Frontal cortex (tissue), 4 donors: ENCODE results near the gene KLHL13. TPM values are rescaled to one million over a fixed set of nuclear protein-coding genes. Genes with fewer than 3 reads are reported as not detected.
"Not testable (repeated sequence)": the region's sequence is repeated elsewhere in the genome, so short reads cannot be mapped to it uniquely, and the experiment has no call there.

ENCODE experiments used
- DNase-seq, 2 donors: peaks; one replicate each; pipeline ENCODE4 v3.0.0; 2012; ENCODE audit warnings: low spot score in 2 of 2
- FAIRE-seq: peaks from 2 replicates; lab custom pipeline; 2012; peaks lifted over from hg19 to GRCh38; lab: Jason Lieb, UNC
- total RNA-seq: library from RNA; depleted of rRNA; stranded (reverse); fragments of >200 nt; gene quantifications from one replicate; pipeline ENCODE4 v1.2.3, GENCODE V29; 2014
- donor health status: control.
- donor health status: control.
- donor health status: control.

Gene KLHL13
- total RNA-seq, 1 donor from 2014 or later = 93.3 TPM

GRCh38 chrX:118088084-118088483 is 28.5 kb downstream of the KLHL13 start:
- FAIRE-seq (no peak), DNase-seq (no peak)

GRCh38 chrX:118074196-118074595 is 42.4 kb downstream of the KLHL13 start:
- no peak for DNase-seq
- no peak for FAIRE-seq

GRCh38 chrX:118066867-118067515 is 49.6 kb downstream of the KLHL13 start:
- no peak for DNase-seq
- FAIRE-seq = no peak

DNA sequence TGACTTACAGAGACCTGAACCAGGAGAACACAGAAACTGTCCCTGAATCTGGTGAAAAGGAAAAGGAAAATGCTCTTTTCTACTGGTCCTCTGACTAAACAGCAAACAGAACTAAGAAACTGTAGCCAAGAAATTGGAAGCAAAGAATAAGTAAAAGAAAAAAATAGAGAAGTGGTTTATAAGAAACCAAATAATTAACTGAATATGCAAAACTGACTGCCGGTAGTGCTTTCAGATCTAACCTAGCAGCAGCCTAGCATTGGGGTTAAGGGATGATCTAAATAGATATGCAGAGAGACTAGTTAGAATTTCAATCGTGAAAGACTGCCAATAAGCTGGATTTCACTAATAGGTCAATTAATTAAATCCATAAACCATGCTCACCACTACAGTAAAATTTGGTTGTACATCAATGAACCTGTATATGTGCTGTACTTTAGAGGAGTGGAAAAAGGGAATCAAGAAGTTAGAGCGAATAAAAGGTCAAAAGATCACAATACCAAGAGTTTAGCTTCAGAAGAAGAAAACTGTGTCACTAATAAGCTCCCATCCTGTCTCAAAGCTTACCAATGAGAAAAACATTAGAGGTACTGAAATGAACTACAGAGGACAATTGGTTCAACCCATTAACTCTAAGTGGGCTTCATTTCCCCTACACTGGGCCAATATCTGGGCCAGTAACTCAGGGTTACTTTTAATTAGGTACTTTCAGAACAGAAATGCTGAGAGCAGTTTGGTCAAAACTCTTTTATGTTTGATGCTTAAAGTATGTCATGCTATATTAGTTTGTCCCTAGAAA is 53.6 kb downstream of the KLHL13 start:
- DNase-seq (no peak), FAIRE-seq (no peak)

- DNase-seq = no peak
- FAIRE-seq = no peak
These were observed 54.4 kb downstream of the KLHL13 start for GRCh38 chrX:118062048-118062789.

GRCh38 chrX:118058924-118059323 is 57.7 kb downstream of the KLHL13 start:
- DNase-seq (no peak), FAIRE-seq (no peak)

- no peak for DNase-seq
- FAIRE-seq = no peak
These were observed 59.7 kb downstream of the KLHL13 start for GRCh38 chrX:118056870-118057269.

DNA sequence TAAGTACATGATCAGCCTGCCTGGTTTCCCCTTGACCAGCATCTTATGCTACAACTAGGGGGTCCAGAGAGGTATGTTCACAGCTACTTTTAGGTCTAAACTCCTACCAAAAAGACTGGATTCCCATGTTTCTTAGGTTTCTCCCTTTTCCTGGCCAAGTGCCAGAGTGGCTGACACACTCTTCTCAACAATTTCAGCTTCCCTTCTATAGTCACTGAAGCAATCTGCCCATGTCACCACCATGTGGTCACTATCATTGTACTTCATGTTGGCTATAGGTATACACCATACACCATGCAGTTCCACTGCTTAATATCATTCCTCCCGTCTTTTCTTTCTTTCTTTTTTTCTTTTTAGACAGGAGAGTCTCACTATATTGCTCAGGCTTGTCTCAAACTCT is 66.9 kb downstream of the KLHL13 start:
- FAIRE-seq = no peak
- no peak for DNase-seq

DNA sequence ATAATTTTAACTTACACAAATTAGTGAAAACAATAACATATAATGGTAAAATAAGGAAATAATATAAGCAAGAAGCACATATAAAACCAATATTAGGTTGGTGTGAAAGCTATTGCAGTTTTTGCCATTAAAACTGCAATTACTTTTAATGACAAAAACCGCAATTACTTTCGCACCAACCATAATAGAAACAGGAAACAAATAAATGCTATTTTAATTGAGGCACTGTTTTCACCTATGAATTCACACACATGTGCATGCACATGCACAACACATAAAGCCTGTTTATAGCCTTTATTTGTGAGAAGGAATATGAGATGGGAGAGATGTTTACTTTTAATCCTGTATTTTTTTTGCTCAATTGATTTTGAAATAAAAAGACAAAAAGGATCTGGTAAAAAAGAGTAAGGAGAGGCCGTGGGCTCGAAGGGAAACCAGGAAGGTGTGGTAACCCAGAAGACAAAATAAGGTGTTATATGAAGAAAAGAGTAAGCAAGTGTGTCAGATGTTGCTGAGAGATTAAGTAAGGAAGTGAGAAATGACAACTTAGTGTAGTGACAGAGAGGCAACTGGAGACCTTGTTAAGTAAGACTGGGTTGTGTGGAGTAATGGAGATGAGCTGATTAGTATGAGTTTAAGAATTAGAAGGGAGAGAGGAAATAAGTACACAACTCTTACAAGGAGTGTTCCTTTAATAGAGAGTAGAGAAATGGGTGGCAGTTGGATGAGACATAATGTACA is 69.0 kb downstream of the KLHL13 start:
- FAIRE-seq (no peak), DNase-seq (no peak)

DNA sequence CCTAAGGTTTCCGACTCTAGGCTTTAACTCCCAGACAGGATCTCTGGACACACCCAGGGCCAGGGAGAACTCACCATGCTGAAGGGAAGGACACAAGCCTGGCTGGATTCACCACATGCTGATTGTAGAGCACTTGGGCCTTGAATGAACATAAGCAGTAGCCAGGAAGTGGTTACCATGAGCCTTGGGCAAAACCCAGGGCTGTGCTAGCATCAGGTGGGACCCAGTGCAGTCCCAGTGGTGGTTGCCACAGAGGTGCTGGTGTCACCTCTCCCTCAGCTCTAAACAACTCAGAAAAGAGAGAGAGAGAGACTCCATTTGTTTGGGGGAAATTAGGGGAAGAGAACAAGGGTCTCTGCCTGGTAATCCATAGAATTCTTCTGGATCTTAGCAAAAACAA is 77.0 kb downstream of the KLHL13 start:
- DNase-seq (no peak), FAIRE-seq (no peak)

GRCh38 chrX:118038614-118039365 is 77.8 kb downstream of the KLHL13 start:
- FAIRE-seq (no peak), DNase-seq (no peak)

- no peak for FAIRE-seq
- DNase-seq = no peak
These were observed 90.0 kb downstream of the KLHL13 start for GRCh38 chrX:118026631-118027030.

DNA sequence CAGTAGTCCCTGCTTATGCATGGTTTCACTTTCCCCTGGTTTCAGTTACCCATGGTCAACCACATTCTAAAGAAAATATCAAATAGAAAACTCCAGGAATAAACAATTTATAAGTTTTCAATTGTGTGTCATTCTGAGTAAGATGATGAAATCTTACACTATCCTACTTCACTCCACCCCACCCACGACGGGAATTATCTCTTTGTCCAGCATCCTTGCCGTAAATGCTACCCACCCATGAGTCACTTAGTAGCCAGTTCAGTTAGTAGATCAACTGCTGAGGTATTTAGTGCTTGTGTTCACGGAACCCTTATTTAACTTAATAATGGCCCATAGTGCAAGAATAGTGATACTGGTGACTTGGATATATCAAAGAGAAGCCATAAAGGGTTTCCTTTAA is 91.4 kb downstream of the KLHL13 start:
- FAIRE-seq = no peak
- no peak for DNase-seq

DNA sequence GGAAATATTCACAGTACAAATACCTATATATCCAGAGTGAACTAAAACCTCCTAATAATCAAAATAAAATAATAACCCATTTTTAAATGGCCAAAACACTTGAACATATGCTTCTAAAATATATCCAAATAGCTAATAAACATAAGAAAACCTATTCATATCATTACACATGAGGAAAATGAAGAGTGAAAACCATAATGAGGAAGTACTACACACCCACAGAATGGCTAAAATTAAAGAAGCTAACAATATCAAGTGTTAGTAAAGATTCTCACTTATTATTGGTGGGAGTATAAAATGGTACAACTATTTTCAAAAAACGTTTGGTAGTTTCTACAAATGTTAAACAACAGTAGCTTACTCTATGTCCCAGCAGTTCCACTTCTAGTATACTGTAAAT is 92.1 kb downstream of the KLHL13 start:
- no peak for DNase-seq
- FAIRE-seq = no peak

DNA sequence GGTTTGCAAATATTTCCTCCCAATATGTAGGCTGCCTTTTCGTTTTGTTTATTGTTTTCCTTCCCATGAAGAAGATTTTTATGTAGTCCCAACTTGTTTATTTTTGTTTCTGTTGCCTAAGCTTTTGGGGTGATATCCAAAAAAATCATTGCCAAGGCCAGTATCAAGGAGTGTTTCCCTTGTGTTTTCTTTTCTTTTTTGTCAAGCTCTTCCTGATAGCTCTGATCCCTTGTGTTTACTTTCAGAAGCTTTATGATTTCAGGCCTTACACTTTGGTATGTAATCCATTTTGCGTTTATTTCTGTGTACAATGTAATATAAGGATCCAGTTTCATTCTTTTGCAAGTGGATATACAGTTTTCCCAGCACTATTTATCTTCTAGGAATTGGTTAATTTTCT is 93.9 kb downstream of the KLHL13 start:
- no peak for FAIRE-seq
- no peak for DNase-seq

DNA sequence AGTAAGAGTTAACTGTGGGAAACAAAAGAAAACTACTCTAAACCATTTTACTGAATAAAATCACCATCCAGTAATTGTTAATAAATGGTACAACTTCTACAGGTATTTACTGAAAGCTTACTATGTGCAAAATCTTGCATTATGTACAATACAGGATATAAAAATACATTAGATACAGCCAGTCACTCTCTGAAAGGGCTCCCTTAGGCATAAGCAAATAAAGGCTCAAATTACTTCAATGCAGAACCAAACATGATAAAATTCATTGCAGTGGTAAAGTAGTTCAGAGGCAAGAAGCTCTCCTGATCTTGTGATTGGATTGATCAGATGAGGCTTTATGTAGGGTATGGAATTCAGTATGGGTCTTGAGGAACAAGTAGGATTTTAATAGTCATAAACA is 100.2 kb downstream of the KLHL13 start:
- DNase-seq = no peak
- FAIRE-seq = no peak

GRCh38 chrX:118002417-118002816 is 114.2 kb downstream of the KLHL13 start:
- DNase-seq, FAIRE-seq: not testable (repeated sequence)

DNA sequence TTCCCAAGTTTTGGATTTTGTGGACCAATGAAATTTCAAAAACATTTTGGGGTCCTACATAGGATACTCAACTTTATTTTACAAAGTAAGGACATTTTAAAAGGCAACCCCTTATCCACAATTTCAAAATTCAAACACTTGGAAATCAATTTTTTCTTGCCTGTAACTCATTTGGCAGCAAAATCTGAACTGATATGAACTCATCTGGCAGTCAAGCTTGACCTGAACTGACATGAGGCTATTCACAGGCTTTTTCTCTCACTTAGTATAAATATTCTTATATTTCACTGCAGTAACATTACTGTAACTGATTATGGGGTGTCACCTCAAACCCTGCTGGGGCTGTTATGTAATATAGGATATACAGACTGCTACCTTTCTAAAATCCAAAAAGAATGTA is 116.1 kb downstream of the KLHL13 start:
- DNase-seq (no peak), FAIRE-seq (no peak)

DNA sequence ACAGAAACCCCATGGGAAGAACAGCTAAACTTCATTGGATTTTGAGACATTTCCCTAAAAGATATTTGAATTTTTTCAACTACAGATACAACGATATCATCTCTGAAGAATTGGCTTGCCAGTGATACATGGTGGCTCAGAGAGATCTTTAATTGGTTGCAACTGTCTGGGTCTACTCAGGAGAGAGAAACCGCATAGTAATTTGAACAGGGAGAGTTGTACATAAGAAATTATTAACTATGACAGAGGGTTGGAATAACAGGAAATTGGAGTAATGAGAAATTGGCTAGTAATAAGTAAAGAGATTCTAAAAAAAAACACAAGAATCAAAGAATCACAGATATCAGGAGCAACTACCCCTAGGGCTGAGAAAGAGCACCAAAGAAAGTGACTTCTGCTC is 118.4 kb downstream of the KLHL13 start:
- no peak for FAIRE-seq

More for the DNA sequence above, 118.4 kb downstream of the KLHL13 start:
- no peak for DNase-seq
